ENCODE data around the gene TSHZ1.

DNA sequence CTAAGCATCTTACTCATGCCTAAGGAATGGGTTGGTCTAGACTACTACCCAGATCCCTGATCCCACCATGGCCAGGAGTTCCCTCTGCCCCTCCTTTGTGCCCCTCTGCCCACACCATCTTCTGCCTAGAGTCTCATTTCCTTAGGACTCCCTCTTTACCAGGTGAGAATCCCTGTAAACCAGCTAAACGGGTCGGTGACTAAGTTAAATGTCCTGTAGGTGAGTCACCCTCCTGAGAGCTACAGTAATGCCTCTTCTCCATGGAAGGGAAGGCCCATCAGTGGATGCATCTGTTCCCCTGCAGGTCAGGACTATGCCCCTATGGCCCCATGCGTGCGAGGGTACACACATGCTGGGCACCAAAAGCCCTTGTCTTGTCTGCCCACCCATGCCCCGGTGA, 27.1 kb upstream of the TSHZ1 start:
- TF ChIP-seq, protein P1, sequence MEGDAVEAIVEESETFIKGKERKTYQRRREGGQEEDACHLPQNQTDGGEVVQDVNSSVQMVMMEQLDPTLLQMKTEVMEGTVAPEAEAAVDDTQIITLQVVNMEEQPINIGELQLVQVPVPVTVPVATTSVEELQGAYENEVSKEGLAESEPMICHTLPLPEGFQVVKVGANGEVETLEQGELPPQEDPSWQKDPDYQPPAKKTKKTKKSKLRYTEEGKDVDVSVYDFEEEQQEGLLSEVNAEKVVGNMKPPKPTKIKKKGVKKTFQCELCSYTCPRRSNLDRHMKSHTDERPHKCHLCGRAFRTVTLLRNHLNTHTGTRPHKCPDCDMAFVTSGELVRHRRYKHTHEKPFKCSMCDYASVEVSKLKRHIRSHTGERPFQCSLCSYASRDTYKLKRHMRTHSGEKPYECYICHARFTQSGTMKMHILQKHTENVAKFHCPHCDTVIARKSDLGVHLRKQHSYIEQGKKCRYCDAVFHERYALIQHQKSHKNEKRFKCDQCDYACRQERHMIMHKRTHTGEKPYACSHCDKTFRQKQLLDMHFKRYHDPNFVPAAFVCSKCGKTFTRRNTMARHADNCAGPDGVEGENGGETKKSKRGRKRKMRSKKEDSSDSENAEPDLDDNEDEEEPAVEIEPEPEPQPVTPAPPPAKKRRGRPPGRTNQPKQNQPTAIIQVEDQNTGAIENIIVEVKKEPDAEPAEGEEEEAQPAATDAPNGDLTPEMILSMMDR (conservative IDR thresholded peaks at IDR 0.05; ENCODE audit: low read length) = no peak
- no peak for TF ChIP-seq EZH2phosphoT487 (IDR thresholded peaks at IDR 0.05; ENCODE audit: borderline replicate concordance, low read depth, low read length)
